GM18498 (cell line): Measurements from ENCODE around the gene TMEM98.
"Not testable (repeated sequence)": the region's sequence is repeated elsewhere in the genome, so short reads cannot be mapped to it uniquely, and the experiment has no call there.

Experiments
- ATAC-seq: cut with Tn5 transposase; IDR thresholded peaks from one replicate; pipeline ENCODE4 v1.9.1; 2021; ENCODE audit warnings: mild to moderate bottlenecking, moderate library complexity; ENCODE audit not compliant: unreplicated experiment

Gene TMEM98

DNA sequence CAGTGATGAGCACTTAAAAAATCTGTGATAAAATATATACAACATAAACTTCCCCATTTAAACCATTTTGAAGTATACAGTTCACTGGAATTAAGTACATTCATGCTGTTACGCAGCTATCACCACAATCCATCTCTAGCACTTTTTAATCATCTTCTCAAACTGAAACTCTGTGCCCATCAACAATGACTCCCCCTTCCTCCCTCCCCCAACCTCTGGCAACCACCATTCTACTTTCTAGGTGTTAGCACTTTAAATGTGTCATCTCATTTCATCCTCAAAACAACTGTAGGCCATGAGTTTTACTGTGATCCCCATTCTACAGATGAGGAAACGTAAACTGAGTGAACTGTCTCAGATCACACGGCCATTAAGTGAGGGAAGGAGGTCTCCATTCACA lies 13.8 kb upstream of the TMEM98 start:
- ATAC-seq = no peak

GRCh38 chr17:32915245-32915644 lies 12.7 kb upstream of the TMEM98 start:
- no peak for ATAC-seq

DNA sequence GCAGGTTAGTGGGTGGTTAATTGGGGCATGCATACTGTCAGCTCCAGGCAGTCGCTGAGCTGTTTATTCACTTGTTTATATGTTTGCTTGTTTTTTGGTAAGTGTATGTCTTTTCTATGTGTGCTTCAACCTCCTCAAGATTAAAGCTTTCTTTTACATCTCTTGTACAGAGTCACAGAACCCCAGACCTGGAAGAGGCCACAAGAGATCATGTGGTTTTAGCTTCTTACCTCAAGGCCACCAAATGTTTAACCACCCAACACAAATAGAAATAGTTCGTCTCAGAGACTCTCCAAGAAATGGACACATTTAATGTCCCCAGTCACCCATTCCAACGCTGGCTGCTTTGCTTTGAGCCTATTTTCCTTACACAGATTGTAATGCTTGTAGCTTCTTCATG lies 11.8 kb upstream of the TMEM98 start:
- ATAC-seq = no peak

GRCh38 chr17:32917081-32917480 lies 10.9 kb upstream of the TMEM98 start:
- ATAC-seq = no peak

GRCh38 chr17:32917842-32918241 lies 10.1 kb upstream of the TMEM98 start:
- no peak for ATAC-seq

DNA sequence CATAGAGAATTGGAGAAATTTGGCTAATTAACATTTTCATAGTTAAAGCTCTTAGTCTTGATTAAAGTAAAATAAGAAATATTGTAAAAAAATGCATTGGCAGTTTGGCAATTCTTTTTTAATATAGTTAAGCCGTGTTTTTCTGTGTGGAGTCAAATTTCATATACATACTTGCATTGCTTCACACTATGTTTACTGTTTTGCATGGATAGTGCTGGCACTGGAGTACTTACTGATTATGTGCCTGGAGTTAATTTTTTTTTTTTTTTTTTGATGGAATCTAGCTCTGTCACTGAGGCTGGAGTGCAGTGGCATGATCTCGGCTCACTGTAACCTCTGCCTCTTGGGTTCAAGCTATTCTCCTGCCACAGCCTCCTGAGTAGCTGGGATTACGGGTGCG lies 8.1 kb upstream of the TMEM98 start:
- ATAC-seq = not testable (repeated sequence)

- ATAC-seq = no peak
Measured at GRCh38 chr17:32920293-32920692, 7.7 kb upstream of the TMEM98 start.

DNA sequence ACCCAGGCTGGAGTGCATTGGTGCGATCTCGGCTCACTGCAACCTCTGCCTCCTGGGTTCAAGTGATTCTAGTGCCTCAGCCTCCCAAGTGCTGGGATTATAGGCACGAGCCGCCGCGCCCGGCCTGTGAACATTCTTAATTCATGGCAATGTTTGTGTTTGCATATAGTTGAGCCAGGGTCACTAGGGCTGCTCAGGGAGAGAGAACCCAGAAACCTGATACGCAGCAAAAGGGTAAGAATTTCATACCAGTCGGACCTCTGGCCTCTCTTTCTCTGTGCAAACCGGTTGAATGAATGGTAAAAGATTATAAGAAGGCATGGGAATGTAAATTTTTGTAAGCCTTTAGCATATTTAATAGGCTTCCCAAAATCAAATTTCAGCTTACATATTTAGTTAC lies 6.9 kb upstream of the TMEM98 start:
- no peak for ATAC-seq

GRCh38 chr17:32923905-32924304 lies 4.0 kb upstream of the TMEM98 start:
- ATAC-seq = not testable (repeated sequence)

GRCh38 chr17:32926183-32926582 lies 1.8 kb upstream of the TMEM98 start:
- no peak for ATAC-seq

DNA sequence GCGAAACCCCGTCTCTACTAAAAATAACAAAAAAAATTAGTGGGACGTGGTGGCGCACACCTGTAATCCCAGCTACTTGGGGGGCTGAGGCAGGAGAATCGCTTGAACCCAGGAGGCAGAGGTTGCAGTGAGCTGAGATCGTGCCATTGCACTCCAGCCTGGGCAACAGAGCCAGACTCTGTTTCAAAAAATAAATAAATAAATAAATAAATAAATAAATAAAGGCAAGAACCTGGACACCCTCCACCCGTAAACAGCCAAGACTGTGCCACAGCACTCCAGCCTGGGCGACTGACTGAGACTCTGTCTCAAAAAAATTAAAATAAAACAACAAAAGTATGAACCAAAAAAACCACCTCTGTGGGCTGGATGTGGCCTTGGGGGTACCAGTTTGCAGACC lies 1.2 kb upstream of the TMEM98 start:
- not testable (repeated sequence) for ATAC-seq

- ATAC-seq = no peak
Measured at GRCh38 chr17:32927201-32927723, 691 bp upstream of the TMEM98 start.

DNA sequence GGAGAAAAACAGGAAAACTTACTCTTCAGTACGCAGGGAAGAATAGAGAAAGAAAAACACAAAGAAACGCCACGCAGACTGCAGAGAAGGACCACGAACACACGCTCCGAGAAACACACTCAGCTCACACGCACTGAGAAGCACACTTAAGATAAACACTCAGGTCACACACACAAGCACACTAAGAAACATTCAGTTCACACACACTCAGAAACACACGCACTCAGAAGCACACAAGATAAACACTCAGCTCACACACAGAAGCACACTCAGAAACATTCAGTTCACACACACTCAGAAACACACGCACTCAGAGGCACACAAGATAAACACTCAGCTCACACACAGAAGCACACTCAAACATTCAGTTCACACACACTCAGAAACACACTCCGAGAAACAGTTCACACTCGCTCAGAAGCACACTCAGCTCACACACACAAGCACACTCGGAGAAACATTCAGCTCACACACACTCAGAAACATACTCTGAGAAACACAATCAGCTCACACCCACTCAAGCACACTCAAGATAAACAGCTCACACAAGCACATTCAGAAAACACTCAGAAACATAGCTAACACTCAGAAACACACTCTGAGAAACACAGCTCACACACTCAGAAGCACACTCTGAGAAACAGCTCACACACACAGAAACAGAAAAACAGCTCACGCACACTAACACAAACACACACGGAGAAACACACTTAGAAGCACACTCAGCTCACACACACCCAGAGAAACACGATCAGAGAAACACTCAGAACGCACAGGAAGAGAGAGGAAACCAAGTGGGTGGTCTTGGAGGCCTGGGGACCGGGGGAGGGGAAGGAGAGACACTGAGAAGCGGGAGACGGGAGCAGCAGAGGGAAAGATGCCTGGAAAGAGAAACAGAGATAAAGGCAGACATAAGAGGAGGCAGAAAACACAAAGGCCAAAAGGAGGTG lies 908 bp downstream of the TMEM98 start:
- ATAC-seq = no peak

DNA sequence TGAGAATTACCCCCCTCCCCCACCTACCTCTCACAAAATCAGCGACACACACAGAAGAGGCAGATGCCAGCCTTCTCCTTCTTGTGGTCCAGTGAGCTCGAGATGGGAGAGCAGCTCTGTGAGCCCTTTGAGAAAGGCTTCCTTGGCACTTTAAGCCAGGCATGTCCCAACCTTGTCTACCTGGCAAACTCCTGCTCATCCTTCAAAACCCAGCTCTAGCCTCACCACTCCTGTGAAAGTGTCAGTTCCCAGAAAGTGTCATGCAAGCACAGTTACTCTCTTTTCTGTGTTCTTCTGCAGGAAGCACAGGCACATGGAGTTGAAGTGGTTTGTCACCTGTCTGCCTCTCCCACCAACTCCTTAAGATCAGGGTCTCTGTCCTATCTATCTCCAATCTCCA lies 1.6 kb downstream of the TMEM98 start:
- ATAC-seq = no peak

DNA sequence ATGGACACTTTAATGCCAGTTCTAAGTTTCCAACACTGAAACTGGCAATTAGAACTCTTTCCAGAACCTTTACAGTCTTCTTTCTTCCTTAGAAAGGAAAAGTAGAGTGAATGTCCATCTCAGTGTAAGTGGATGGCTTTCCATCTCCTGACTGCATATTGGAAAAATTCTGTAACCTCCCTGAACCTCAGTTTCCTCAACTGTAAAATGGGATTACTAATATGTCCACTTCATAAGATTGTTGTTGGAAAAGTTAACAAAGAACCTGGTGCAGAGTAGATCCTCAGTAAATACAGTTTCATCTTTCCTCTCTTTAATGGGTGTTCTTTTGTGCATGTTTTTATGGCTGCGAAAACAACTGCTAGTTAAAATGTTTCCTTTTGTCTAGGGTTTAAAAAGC lies 2.6 kb downstream of the TMEM98 start:
- ATAC-seq = no peak

DNA sequence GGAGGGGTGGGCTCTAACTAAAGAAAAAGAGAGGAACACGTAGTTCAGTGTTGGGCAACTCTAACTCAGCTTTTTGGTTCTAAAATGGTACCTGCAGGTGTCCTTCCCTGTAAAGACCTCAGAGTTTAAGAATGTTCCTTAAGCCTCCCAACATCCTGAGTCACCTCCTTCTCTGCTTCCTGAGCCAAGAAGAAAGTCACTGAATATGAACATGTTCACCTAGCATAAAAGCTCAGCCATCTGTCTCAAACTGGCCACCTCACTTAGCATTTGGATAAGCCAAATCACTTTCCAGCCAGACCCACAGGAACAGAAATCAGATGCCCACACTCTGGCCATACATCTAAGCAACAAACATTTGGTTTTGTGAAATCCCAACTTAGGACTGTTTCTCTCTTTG lies 3.7 kb downstream of the TMEM98 start:
- ATAC-seq = no peak

- ATAC-seq = no peak
Measured at GRCh38 chr17:32933881-32934280, 5.9 kb downstream of the TMEM98 start.

- no peak for ATAC-seq
Measured at GRCh38 chr17:32935726-32936125, 7.8 kb downstream of the TMEM98 start.

GRCh38 chr17:32936186-32936893 lies 8.4 kb downstream of the TMEM98 start:
- ATAC-seq = no peak

- no peak for ATAC-seq
Measured at GRCh38 chr17:32936894-32937500, 9.0 kb downstream of the TMEM98 start.

DNA sequence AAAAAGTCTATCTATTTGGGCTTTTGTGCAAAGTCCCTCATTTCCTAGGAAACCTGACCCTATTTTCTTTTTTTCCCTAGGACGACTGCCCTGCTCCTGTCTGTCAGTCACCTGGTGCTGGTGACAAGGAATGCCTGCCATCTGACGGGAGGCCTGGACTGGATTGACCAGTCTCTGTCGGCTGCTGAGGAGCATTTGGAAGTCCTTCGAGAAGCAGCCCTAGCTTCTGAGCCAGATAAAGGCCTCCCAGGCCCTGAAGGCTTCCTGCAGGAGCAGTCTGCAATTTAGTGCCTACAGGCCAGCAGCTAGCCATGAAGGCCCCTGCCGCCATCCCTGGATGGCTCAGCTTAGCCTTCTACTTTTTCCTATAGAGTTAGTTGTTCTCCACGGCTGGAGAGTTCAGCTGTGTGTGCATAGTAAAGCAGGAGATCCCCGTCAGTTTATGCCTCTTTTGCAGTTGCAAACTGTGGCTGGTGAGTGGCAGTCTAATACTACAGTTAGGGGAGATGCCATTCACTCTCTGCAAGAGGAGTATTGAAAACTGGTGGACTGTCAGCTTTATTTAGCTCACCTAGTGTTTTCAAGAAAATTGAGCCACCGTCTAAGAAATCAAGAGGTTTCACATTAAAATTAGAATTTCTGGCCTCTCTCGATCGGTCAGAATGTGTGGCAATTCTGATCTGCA lies 12.9 kb downstream of the TMEM98 start:
- no peak for ATAC-seq
